H9 (cell line): Measurements from ENCODE around the gene SET. TPM values are rescaled to one million over a fixed set of nuclear protein-coding genes. Genes with fewer than 3 reads are reported as not detected.

Experiments used
- DNase-seq: peaks from one replicate; pipeline ENCODE4 v3.0.0-alpha.2; 2017
- H2AFZ ChIP-seq: one replicate; pipeline ENCODE4 v1.6.1; 2013; ENCODE audit warnings: mild to moderate bottlenecking, low read length, control low read depth, moderate library complexity
- H2AK5ac ChIP-seq: 2 replicates; pipeline ENCODE4 v1.6.1; 2013; ENCODE audit warnings: low read length, control low read depth, mixed read lengths; ENCODE audit not compliant: insufficient read length
- H2BK120ac ChIP-seq: one replicate; pipeline ENCODE4 v1.6.1; 2013; ENCODE audit warnings: low read depth, mild to moderate bottlenecking, low read length, control low read depth, inconsistent platforms; ENCODE audit not compliant: poor library complexity, severe bottlenecking
- H2BK12ac ChIP-seq: 2 replicates; pipeline ENCODE4 v1.6.1; 2013; ENCODE audit warnings: low read length, control low read depth, mixed read lengths, low read depth; ENCODE audit not compliant: insufficient read length
- H2BK15ac ChIP-seq: 2 replicates; pipeline ENCODE4 v1.6.1; 2013; ENCODE audit warnings: low read depth, low read length, control low read depth
- H2BK20ac ChIP-seq: one replicate; pipeline ENCODE4 v1.6.1; 2013; ENCODE audit warnings: low read depth, mild to moderate bottlenecking, low read length, control low read depth, inconsistent platforms; ENCODE audit not compliant: poor library complexity, severe bottlenecking
- H2BK5ac ChIP-seq: 2 replicates; pipeline ENCODE4 v1.6.1; 2013; ENCODE audit warnings: low read length, control low read depth, mixed read lengths; ENCODE audit not compliant: insufficient read length
- H3K14ac ChIP-seq: 2 replicates; pipeline ENCODE4 v1.6.1; 2013; ENCODE audit warnings: low read length, control low read depth; ENCODE audit not compliant: insufficient read depth
- H3K18ac ChIP-seq: 2 replicates; pipeline ENCODE4 v1.6.1; 2013; ENCODE audit warnings: low read depth, mild to moderate bottlenecking, mixed read lengths, low read length, control low read depth; ENCODE audit not compliant: insufficient read length
- H3K23ac ChIP-seq: 2 replicates; pipeline ENCODE4 v1.6.1; 2013; ENCODE audit warnings: low read length, control low read depth, mixed read lengths, low read depth; ENCODE audit not compliant: insufficient read length
- H3K23me2 ChIP-seq: 2 replicates; pipeline ENCODE4 v1.6.1; 2013; ENCODE audit warnings: low read depth, mild to moderate bottlenecking, mixed read lengths, low read length, control low read depth; ENCODE audit not compliant: insufficient read length, poor library complexity, severe bottlenecking
- H3K27ac ChIP-seq: 2 replicates; pipeline ENCODE4 v1.5.1; 2013; ENCODE audit warnings: low read length, control low read depth, mixed read lengths, low read depth; ENCODE audit not compliant: insufficient read length
- H3K27me3 ChIP-seq: 2 replicates; pipeline ENCODE4 v1.6.1; 2013; ENCODE audit warnings: low read length, control low read depth, inconsistent platforms; ENCODE audit not compliant: insufficient read depth
- H3K4ac ChIP-seq: 2 replicates; pipeline ENCODE4 v1.6.1; 2013; ENCODE audit warnings: low read depth, mild to moderate bottlenecking, control low read depth, inconsistent platforms, low read length, moderate library complexity
- H3K4me1 ChIP-seq: 2 replicates; pipeline ENCODE4 v1.6.1; 2013; ENCODE audit warnings: low read length, control low read depth, inconsistent platforms; ENCODE audit not compliant: insufficient read depth
- H3K4me2 ChIP-seq: 2 replicates; pipeline ENCODE4 v1.6.1; 2013; ENCODE audit warnings: low read length, control low read depth, mixed read lengths; ENCODE audit not compliant: insufficient read length, insufficient read depth
- H3K56ac ChIP-seq: 2 replicates; pipeline ENCODE4 v1.6.1; 2013; ENCODE audit warnings: low read depth, mild to moderate bottlenecking, mixed read lengths, low read length, control low read depth; ENCODE audit not compliant: insufficient read length
- H3K79me1 ChIP-seq: 2 replicates; pipeline ENCODE4 v1.6.1; 2013; ENCODE audit warnings: low read depth, mild to moderate bottlenecking, moderate library complexity, low read length, control low read depth, inconsistent platforms; ENCODE audit not compliant: insufficient read depth, poor library complexity, severe bottlenecking
- H3K79me2 ChIP-seq: 2 replicates; pipeline ENCODE4 v1.6.1; 2013; ENCODE audit warnings: low read length, control low read depth, inconsistent platforms; ENCODE audit not compliant: insufficient read depth
- H3K9ac ChIP-seq: 2 replicates; pipeline ENCODE4 v1.6.1; 2013; ENCODE audit warnings: low read length, control low read depth, mixed read lengths; ENCODE audit not compliant: insufficient read length; ENCODE audit errors: extremely low read depth
- H3K9me3 ChIP-seq: one replicate; pipeline ENCODE4 v1.6.1; 2013; ENCODE audit warnings: low read depth, low read length, inconsistent platforms; ENCODE audit not compliant: control insufficient read depth
- H3T11ph ChIP-seq: one replicate; pipeline ENCODE4 v1.6.1; 2013; ENCODE audit warnings: mild to moderate bottlenecking, low read length, control low read depth, inconsistent platforms
- H4K20me1 ChIP-seq: one replicate; pipeline ENCODE4 v1.6.1; 2013; ENCODE audit not compliant: control insufficient read depth, insufficient read length, insufficient read depth
- H4K5ac ChIP-seq: 2 replicates; pipeline ENCODE4 v1.6.1; 2013; ENCODE audit warnings: low read depth, mild to moderate bottlenecking, mixed read lengths, low read length, control low read depth; ENCODE audit not compliant: insufficient read length
- H4K8ac ChIP-seq: replicated peaks from 2 replicates; pipeline ENCODE4 v1.6.1; 2013; ENCODE audit warnings: low read length, control low read depth, mixed read lengths, low read depth; ENCODE audit not compliant: insufficient read length
- H4K91ac ChIP-seq: 2 replicates; pipeline ENCODE4 v1.6.1; 2013; ENCODE audit warnings: low read depth, mild to moderate bottlenecking, moderate library complexity, mixed read lengths, low read length, control low read depth; ENCODE audit not compliant: insufficient read length
- H3K27ac Mint-ChIP-seq, 3 experiments: 2 replicates in 2 of 3; 3 replicates in 1 of 3; pipeline ENCODE4 v1.8.0; 2020 to 2021; ENCODE audit warnings: mixed read lengths in 3 of 3, mild to moderate bottlenecking in 1 of 3, moderate library complexity in 1 of 3
- H3K27me3 Mint-ChIP-seq: 2 replicates; pipeline ENCODE4 v1.8.0; 2021; ENCODE audit warnings: low read depth, mild to moderate bottlenecking, moderate library complexity, mixed read lengths
- H3K36me3 Mint-ChIP-seq, 3 experiments: 2 replicates in 2 of 3; 3 replicates in 1 of 3; pipeline ENCODE4 v1.8.0; 2020 to 2021; ENCODE audit warnings: low read depth in 3 of 3, mixed read lengths in 3 of 3; ENCODE audit not compliant: insufficient read depth in 1 of 3
- H3K4me1 Mint-ChIP-seq, 2 experiments: 2 replicates each; pipeline ENCODE4 v1.8.0; 2020; ENCODE audit warnings: mixed read lengths in 2 of 2
- H3K4me3 Mint-ChIP-seq, 2 experiments: 2 replicates in 1 of 2; 3 replicates in 1 of 2; pipeline ENCODE4 v1.8.0; 2020 to 2021; ENCODE audit warnings: mild to moderate bottlenecking in 2 of 2, mixed read lengths in 2 of 2, moderate library complexity in 1 of 2
- H3K9me3 Mint-ChIP-seq, 2 experiments: 2 replicates in 1 of 2; 3 replicates in 1 of 2; pipeline ENCODE4 v1.8.0; 2020; ENCODE audit warnings: mild to moderate bottlenecking in 2 of 2, mixed read lengths in 2 of 2, moderate library complexity in 1 of 2
- WGBS: extraction: QIAGEN DNeasy Blood & Tissue Kit; methylation state at CpG from one replicate; pipeline ENCODE4 v1.1.7; 2013; ENCODE audit warnings: missing lambda C conversion rate, low lambda C conversion rate, mixed read lengths; ENCODE audit not compliant: insufficient read length; ENCODE audit errors: extremely low coverage; 5-methylcytosine and 5-hydroxymethylcytosine counted together
- long read RNA-seq: library from polyadenylated mRNA; unstranded; transcript quantifications from one replicate; pipeline ENCODE4 v2.0.0, GENCODE V29; 2020
- total RNA-seq: library from RNA; stranded (reverse); gene quantifications from 2 replicates; pipeline ENCODE4 v1.2.1, GENCODE V29; 2021
- TF ChIP-seq, protein P1 (sequence below): fragments of 200-600 bp; sonication (generic); conservative IDR thresholded peaks from 3 replicates; pipeline ENCODE4 v1.8.0; 2021; ENCODE audit warnings: antibody characterized with exemption, mild to moderate bottlenecking

SET gene
- 1,148 and 1,158 TPM in 2 replicates for total RNA-seq
- long read RNA-seq, transcript SET-204 (8 exons, 2,850 nt) = major isoform, 1,122 of 1,384 reads
- long read RNA-seq, transcript SET-201 (8 exons, 2,915 nt) = minor isoform, 26 of 1,384 reads
- long read RNA-seq, partial matches to known transcripts = 187 of 1,384 reads
- long read RNA-seq, other reads (novel, unspliced or antisense) = 48 of 1,384 reads

GRCh38 chr9:128688501-128689292 lies at the start of gene SET:
Gene SET, plus strand, starts transcription at chr9:128689222. Its CDS starts 361 bp downstream, at chr9:128689583.
- Histone ChIP-seq H2AFZ (no peak within 1 kb of the TSS), H3K14ac (peak within 1 kb of the TSS; percentile 67), H3K79me2 (peaks cover 46% of the 10 kb centered on the region), H3K4ac (no peak within 1 kb of the TSS), H3K23me2 (peaks cover 18% of the 10 kb centered on the region), H3K4me2 (peak within 1 kb of the TSS; percentile 100), H3K27me3 (no peaks in the 10 kb centered on the region), H3K56ac (no peak within 1 kb of the TSS), H4K5ac (no peak within 1 kb of the TSS), H4K91ac (no peak within 1 kb of the TSS), H2BK120ac (no peak within 1 kb of the TSS), H3K23ac (no peak within 1 kb of the TSS), H2BK12ac (no peak within 1 kb of the TSS), H3K79me1 (no peaks in the 10 kb centered on the region), H3K9ac (peak within 1 kb of the TSS; percentile 96), H4K20me1 (no peaks in the 10 kb centered on the region), H4K8ac (no peak within 1 kb of the TSS), H2BK20ac (no peak within 1 kb of the TSS), H3K4me1 (peaks cover 4% of the 10 kb centered on the region; the same call in 1 of the 2 replicates), H2AK5ac (no peak within 1 kb of the TSS), H3K9me3 (no peaks in the 10 kb centered on the region), H3T11ph (no peak within 1 kb of the TSS), H2BK15ac (no peak within 1 kb of the TSS), H3K27ac (no peak within 1 kb of the TSS), H2BK5ac (no peak within 1 kb of the TSS), H3K18ac (no peak within 1 kb of the TSS)
- peaks cover 3 to 5% of the 10 kb centered on the region in 2 experiments; a peak in 3 of 5 replicates for H3K9me3 Mint-ChIP-seq
- H3K36me3 Mint-ChIP-seq = peaks cover 55 to 73% (median 58%) of the 10 kb centered on the region in 3 experiments
- no CpG with 5 or more reads among the region's 93 CpGs for WGBS
- TF ChIP-seq, protein P1, sequence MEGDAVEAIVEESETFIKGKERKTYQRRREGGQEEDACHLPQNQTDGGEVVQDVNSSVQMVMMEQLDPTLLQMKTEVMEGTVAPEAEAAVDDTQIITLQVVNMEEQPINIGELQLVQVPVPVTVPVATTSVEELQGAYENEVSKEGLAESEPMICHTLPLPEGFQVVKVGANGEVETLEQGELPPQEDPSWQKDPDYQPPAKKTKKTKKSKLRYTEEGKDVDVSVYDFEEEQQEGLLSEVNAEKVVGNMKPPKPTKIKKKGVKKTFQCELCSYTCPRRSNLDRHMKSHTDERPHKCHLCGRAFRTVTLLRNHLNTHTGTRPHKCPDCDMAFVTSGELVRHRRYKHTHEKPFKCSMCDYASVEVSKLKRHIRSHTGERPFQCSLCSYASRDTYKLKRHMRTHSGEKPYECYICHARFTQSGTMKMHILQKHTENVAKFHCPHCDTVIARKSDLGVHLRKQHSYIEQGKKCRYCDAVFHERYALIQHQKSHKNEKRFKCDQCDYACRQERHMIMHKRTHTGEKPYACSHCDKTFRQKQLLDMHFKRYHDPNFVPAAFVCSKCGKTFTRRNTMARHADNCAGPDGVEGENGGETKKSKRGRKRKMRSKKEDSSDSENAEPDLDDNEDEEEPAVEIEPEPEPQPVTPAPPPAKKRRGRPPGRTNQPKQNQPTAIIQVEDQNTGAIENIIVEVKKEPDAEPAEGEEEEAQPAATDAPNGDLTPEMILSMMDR = no peak
- peaks cover 48 to 54% of the 10 kb centered on the region in 2 experiments for H3K4me1 Mint-ChIP-seq
- H3K4me3 Mint-ChIP-seq = peak within 1 kb of the TSS; percentile 95 to 100
- no peaks in the 10 kb centered on the region for H3K27me3 Mint-ChIP-seq
- peak; percentile 95 for DNase-seq
- peak within 1 kb of the TSS; percentile 71 to 98 (median 96) for H3K27ac Mint-ChIP-seq
